HEK293 (cell line): Measurements from ENCODE around the gene C20orf144.

Source experiments
- CTCF ChIA-PET: fragments of 350-600 bp; formaldehyde crosslinking; extraction: SDS; loops from one replicate; lab custom pipeline; 2021; ENCODE audit warnings: antibody characterized with exemption; lab: Yijun Ruan, JAX
- POLR2A ChIA-PET: fragments of 300-600 bp; formaldehyde crosslinking; extraction: SDS; loops from one replicate; lab custom pipeline; 2020; ENCODE audit warnings: antibody characterized with exemption, inconsistent platforms; lab: Yijun Ruan, JAX
- H3K27ac ChIP-seq: fragments of 200-500 bp; sonication (Bioruptor generic); 2 replicates; pipeline ENCODE4 v1.5.1; 2014; ENCODE audit warnings: low read depth, low read length, control low read depth, inconsistent platforms; ENCODE audit errors: extremely low read depth
- H3K36me3 ChIP-seq, 2 experiments: fragments of 200-500 bp in 1 of 2; sonication (Bioruptor generic) in 1 of 2; 1 replicate in 1 of 2; 2 replicates in 1 of 2; pipeline ENCODE4 v1.5.1; 2014 to 2017; ENCODE audit warnings: inconsistent platforms in 2 of 2, low read length in 2 of 2; ENCODE audit not compliant: control insufficient read depth in 2 of 2, insufficient read depth in 1 of 2
- H3K4me1 ChIP-seq: fragments of 200-500 bp; sonication (Bioruptor generic); 2 replicates; pipeline ENCODE4 v1.5.1; 2014; ENCODE audit warnings: mild to moderate bottlenecking, low read length, inconsistent platforms; ENCODE audit not compliant: control insufficient read depth, insufficient read depth
- H3K4me3 ChIP-seq: 2 replicates; pipeline ENCODE4 v1.5.1; 2011; ENCODE audit warnings: low read depth, mild to moderate bottlenecking, control low read depth, low read length, moderate library complexity
- H3K9me3 ChIP-seq: fragments of 200-500 bp; sonication (Bioruptor generic); 2 replicates; pipeline ENCODE4 v1.5.1; 2014; ENCODE audit warnings: low read depth, low read length, inconsistent platforms; ENCODE audit not compliant: control insufficient read depth, insufficient read depth
- ATF2 ChIP-seq: fragments of 450-650 bp; formaldehyde crosslinking; IDR thresholded peaks from 2 replicates; pipeline ENCODE4 v1.5.1; 2016; ENCODE audit warnings: missing biosample characterization, missing genetic modification characterization, low read depth
- BCL11B ChIP-seq: fragments of 450-650 bp; formaldehyde crosslinking; IDR thresholded peaks from 2 replicates; pipeline ENCODE4 v1.5.1; 2016; ENCODE audit warnings: low read depth, missing biosample characterization, missing genetic modification characterization
- EGR2 ChIP-seq: fragments of 450-650 bp; formaldehyde crosslinking; IDR thresholded peaks from 2 replicates; pipeline ENCODE4 v1.5.1; 2016; ENCODE audit warnings: low read depth, missing biosample characterization, missing genetic modification characterization
- PATZ1 ChIP-seq: fragments of 450-650 bp; formaldehyde crosslinking; IDR thresholded peaks from 2 replicates; pipeline ENCODE4 v1.5.1; 2016; ENCODE audit warnings: missing biosample characterization, missing genetic modification characterization
- SCRT1 ChIP-seq: fragments of 450-650 bp; formaldehyde crosslinking; IDR thresholded peaks from 2 replicates; pipeline ENCODE4 v1.5.1; 2016; ENCODE audit warnings: missing biosample characterization, missing genetic modification characterization, borderline replicate concordance
- SCRT2 ChIP-seq: fragments of 450-650 bp; formaldehyde crosslinking; IDR thresholded peaks from 2 replicates; pipeline ENCODE4 v1.5.1; 2016; ENCODE audit warnings: missing biosample characterization, missing genetic modification characterization
- TCF7L2 ChIP-seq: IDR thresholded peaks from 2 replicates; pipeline ENCODE4 v1.6.1; 2011; ENCODE audit warnings: low read depth, mild to moderate bottlenecking, inconsistent platforms, low read length, moderate library complexity, borderline replicate concordance
- ZEB2 ChIP-seq: fragments of 450-650 bp; formaldehyde crosslinking; IDR thresholded peaks from 2 replicates; pipeline ENCODE4 v1.5.1; 2016; ENCODE audit warnings: missing biosample characterization, missing genetic modification characterization
- ZNF157 ChIP-seq: fragments of 450-650 bp; formaldehyde crosslinking; IDR thresholded peaks from 2 replicates; pipeline ENCODE4 v1.5.1; 2016; ENCODE audit warnings: missing biosample characterization, missing genetic modification characterization
- ZNF184 ChIP-seq: fragments of 450-650 bp; IDR thresholded peaks from 2 replicates; pipeline ENCODE4 v1.5.1; 2018; ENCODE audit warnings: missing biosample characterization, mild to moderate bottlenecking, missing genetic modification characterization
- ZNF23 ChIP-seq: fragments of 450-650 bp; formaldehyde crosslinking; IDR thresholded peaks from 2 replicates; pipeline ENCODE4 v1.5.1; 2016; ENCODE audit warnings: missing biosample characterization, missing genetic modification characterization, borderline replicate concordance
- ZNF292 ChIP-seq: fragments of 450-650 bp; formaldehyde crosslinking; IDR thresholded peaks from 2 replicates; pipeline ENCODE4 v1.5.1; 2016; ENCODE audit warnings: low read depth, missing biosample characterization, missing genetic modification characterization, borderline replicate concordance
- ZNF350 ChIP-seq: fragments of 450-650 bp; formaldehyde crosslinking; IDR thresholded peaks from 2 replicates; pipeline ENCODE4 v1.5.0; 2017; ENCODE audit warnings: missing biosample characterization, mild to moderate bottlenecking, missing genetic modification characterization
- ZNF426 ChIP-seq: fragments of 450-650 bp; formaldehyde crosslinking; IDR thresholded peaks from 2 replicates; pipeline ENCODE4 v1.5.1; 2017; ENCODE audit warnings: missing biosample characterization, missing genetic modification characterization, mild to moderate bottlenecking, inconsistent platforms, moderate library complexity
- ZNF580 ChIP-seq: fragments of 450-650 bp; formaldehyde crosslinking; IDR thresholded peaks from 2 replicates; pipeline ENCODE4 v1.5.1; 2016; ENCODE audit warnings: missing biosample characterization, missing genetic modification characterization
- ZNF768 ChIP-seq: fragments of 450-650 bp; formaldehyde crosslinking; IDR thresholded peaks from 2 replicates; pipeline ENCODE4 v1.5.1; 2018; ENCODE audit warnings: missing biosample characterization, mild to moderate bottlenecking, missing genetic modification characterization
- TF ChIP-seq, protein P1 (sequence below): fragments of 450-650 bp; IDR thresholded peaks from 2 replicates; pipeline ENCODE4 v1.5.1; 2018; ENCODE audit warnings: missing biosample characterization, missing genetic modification characterization

The C20orf144 gene

GRCh38 chr20:33624399-33624798 lies 37.7 kb upstream of the C20orf144 start (continued):
- TF ChIP-seq PATZ1 (tag by site-specific recombination) (no peak), SCRT2 (tag by site-specific recombination) (no peak), ZNF184 (no peak), ZEB2 (tag by site-specific recombination) (no peak), ZNF580 (no peak), ATF2 (no peak), ZNF426 (tag by site-specific recombination) (no peak)
- TF ChIP-seq, protein P1, sequence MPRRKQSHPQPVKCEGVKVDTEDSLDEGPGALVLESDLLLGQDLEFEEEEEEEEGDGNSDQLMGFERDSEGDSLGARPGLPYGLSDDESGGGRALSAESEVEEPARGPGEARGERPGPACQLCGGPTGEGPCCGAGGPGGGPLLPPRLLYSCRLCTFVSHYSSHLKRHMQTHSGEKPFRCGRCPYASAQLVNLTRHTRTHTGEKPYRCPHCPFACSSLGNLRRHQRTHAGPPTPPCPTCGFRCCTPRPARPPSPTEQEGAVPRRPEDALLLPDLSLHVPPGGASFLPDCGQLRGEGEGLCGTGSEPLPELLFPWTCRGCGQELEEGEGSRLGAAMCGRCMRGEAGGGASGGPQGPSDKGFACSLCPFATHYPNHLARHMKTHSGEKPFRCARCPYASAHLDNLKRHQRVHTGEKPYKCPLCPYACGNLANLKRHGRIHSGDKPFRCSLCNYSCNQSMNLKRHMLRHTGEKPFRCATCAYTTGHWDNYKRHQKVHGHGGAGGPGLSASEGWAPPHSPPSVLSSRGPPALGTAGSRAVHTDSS (tag by site-specific recombination), result no peak
- TF ChIP-seq, all 188 proteins: peak for 0

DNA sequence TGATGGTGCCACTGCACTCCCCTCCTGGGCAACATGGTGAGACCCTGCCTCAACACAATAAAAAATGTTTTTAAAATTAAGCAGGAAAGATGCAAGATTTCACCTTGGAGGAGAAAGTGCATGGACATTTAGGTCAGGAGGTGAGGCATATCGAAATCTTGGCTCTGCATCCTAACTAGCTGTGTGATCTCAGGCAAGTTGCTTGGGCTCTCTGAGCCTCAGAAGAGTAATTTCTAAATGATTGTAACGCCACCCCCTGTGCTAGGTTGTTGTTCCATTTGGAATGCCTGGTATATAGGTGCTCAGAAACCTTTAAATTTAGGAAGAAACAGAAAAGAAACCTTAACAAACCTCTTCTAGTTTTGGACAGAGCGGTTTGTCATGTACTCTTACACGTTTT lies 35.9 kb upstream of the C20orf144 start:
- Histone ChIP-seq H3K4me3 (no peak overlapping the region), H3K36me3 (peaks cover 8 to 78% of the 10 kb centered on the region in 2 experiments; a peak in 2 of 3 replicates), H3K9me3 (no peaks in the 10 kb centered on the region), H3K27ac (no peak overlapping the region), H3K4me1 (no peaks in the 10 kb centered on the region)
- ChIA-PET CTCF (no interaction called here), POLR2A (no interaction called here)
- TF ChIP-seq ZNF292 (tag by site-specific recombination) (no peak), BCL11B (tag by site-specific recombination) (no peak), EGR2 (tag by site-specific recombination) (no peak), ZNF350 (tag by site-specific recombination) (no peak), SCRT1 (tag by site-specific recombination) (no peak), TCF7L2 (no peak), ZNF157 (tag by site-specific recombination) (no peak), ZNF23 (no peak), ZNF768 (tag by site-specific recombination) (no peak)
- TF ChIP-seq, protein P1 (tag by site-specific recombination), result no peak
